Loucy (cell line): ENCODE measurements around the gene LRRC4B.

Source experiments
- CTCF ChIP-seq: fragments of 200-600 bp; sonication (generic); conservative IDR thresholded peaks from 2 replicates; pipeline ENCODE4 v1.5.1; 2014; ENCODE audit warnings: mild to moderate bottlenecking, antibody characterized with exemption, low read length
- EZH2phosphoT487 ChIP-seq: fragments of 200-600 bp; IDR thresholded peaks from 2 replicates; pipeline ENCODE4 v1.6.1; 2018; ENCODE audit warnings: antibody characterized with exemption, mild to moderate bottlenecking, moderate library complexity, borderline replicate concordance

- no peak for TF ChIP-seq EZH2phosphoT487
- no peak for TF ChIP-seq CTCF
These were observed 68.0 kb downstream of the LRRC4B start for GRCh38 chr19:50500060-50500752.
